HG02840 (cell line): ENCODE data around the gene CELSR1.

Experiments used
- ATAC-seq: cut with Tn5 transposase; IDR thresholded peaks from one replicate; pipeline ENCODE4 v1.9.1; 2021; ENCODE audit warnings: mild to moderate bottlenecking, moderate library complexity, moderate number of reproducible peaks; ENCODE audit not compliant: unreplicated experiment, low FRiP score

The CELSR1 gene

DNA sequence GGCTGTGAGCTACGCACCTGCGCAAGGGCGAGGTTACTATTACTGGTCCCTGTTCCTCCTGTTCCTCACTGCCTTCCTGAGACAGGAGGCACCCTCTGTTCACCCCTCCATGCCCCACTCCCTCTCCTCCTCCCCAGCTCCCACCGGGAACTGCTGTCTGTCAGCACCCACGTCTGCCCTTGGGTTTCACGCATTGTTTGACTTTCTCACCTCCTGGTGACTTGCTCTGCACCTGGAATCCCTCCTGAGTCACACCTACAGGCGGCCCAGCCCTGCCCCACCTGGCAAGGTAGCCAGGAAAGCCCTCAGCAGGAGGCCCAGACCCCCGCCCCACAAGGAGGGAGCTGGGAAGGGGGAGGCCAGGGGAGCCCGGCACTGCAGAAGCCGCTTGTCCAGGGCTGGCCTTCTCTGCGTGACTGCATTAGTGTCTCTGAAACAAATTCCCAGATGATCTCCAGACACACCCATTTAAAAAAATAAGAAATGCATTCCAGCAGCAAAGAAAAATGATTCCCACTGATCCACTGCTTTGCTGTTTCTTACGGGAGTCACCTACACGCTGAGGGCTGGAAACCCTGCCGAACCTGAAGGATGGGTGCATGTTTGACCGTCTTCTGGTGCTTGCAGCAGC, 86.4 kb downstream of the CELSR1 start:
- ATAC-seq = no peak

- no peak for ATAC-seq
These were observed 87.3 kb downstream of the CELSR1 start for GRCh38 chr22:46449974-46450745.

DNA sequence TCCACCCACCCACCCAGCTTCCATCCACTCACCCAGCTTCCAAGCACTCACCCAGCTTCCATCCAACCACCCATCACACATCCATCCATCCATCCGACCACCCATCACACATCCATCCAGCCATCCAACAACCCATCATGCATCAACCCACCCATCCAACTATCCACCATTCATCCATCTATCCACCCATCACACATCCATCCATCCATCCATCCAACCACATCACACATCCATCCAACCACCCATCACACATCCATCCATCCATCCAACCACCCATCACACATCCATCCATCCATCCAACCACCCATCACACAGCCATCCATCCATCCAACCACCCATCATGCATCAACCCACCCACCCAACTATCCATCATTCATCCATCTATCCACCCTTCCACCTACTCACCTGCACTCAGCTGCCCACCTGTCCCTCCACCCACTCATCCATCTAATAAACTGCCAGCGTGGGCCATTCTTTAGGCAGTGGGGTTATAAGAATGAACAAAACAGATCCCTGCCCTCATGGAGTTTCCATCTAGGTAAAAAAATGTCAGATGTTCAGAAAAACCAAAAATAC, 88.2 kb downstream of the CELSR1 start:
- no peak for ATAC-seq

DNA sequence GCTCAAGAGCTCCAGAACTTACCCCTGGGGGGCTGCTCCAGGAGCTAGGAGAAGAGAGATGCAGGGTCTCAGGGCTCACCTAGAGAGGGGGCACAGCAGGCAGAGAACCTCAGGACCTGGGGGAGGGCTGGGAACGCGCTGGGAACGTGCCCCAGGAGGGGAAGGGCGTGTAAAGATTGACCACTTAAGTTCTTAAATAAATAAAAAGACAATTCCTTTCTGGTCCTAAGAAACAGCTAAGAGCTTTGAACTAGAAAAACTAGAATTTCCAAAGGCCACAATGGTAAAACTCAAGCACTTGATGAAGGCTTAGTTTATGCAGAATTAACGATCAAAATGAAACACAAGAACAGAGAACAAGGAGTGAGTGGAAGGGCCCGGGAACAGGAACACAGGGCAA, 89.1 kb downstream of the CELSR1 start:
- ATAC-seq = no peak

DNA sequence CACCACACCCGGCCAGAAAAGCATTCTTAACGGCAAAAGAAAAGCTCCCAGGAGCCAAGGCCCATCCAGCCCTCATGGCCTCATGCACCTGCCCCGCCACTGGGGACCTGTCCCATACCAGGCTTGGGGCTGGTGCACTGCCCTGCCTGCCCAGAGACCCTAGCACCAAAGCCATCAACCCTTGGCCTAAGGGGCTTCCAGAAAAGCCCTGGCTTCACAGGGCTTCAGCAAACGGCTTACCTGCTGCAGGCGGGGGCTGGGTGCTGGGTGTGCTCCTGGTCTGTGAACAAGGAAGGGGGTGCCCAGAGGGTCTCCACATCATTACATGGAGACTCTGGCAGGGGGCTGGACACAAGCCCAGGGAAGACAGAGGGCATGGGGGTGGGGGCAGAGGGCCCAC, 89.5 kb downstream of the CELSR1 start:
- no peak for ATAC-seq

DNA sequence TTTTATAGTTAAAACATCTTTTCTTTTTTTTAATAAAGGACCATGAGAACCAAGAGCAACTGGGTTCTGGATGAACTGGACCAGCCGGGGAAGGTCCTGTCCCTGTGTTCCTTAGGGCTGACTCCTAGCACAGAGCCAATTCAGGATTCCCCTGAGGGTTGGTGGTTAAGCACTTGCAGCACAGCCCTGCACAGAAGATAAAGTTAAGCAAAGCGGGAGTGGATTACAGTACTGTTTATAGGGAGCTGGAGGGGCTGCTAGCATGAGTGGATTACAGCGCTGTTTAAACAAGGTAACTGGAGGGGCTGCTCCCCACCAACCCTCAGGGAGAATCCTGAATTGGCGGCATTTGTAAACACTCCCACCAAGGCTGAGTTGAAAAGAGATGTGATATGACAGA, 90.6 kb downstream of the CELSR1 start:
- no peak for ATAC-seq

DNA sequence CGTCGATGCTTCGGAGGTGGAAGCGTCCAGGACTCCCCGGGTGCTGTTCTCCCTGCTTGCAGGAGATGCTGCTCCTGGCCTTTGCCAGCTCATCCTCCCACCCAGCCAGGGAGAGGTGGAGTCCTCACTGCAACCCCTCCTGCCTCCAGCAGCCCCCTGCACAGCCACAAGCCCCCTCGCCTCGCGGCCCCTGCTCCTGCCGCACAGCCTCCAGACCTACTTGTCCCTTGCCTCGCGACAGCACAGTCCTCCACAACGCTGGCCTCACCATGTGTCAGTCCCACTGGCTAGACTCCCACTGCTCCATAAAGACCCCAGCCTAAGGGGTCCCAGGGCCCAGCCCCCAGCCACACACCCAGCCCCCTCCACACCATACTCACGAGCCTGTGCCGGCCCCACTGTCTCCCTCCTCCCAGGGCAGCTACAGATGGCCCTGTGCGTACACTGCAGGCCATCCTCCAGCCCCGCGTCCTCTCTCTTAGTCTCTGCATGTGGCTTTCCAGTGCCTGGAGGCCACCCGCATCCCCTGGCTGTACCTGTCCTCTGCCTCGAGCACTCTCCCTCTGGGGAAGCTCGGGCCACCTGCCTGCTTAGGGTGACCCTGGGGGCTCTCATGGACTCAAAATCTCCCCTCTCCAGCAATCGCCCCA, 91.5 kb downstream of the CELSR1 start:
- no peak for ATAC-seq

DNA sequence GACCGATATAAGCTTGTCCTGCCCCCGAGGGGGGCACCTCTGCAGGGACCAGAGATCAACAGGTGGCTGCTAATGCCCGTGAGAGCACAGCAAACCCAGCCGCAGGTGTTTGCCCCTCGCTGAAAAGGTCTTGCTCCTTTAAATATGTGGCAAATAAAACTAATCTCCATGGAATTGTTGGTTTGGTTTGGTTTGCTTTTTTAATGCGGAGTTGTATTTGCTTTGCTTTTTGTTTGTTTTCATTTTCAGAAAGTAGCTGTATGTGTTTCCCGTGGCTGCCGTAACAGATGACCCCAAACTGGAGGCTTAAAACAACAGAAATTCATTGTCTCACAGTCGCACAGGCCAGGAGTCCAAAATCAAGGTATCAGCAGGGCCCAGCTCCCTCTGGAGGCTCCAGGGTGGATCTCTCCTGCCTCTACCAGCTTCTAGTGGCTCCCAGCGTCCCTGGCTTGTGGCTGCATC, 93.0 kb downstream of the CELSR1 start:
- no peak for ATAC-seq

GRCh38 chr22:46443850-46444389, 93.5 kb downstream of the CELSR1 start:
- ATAC-seq = no peak

DNA sequence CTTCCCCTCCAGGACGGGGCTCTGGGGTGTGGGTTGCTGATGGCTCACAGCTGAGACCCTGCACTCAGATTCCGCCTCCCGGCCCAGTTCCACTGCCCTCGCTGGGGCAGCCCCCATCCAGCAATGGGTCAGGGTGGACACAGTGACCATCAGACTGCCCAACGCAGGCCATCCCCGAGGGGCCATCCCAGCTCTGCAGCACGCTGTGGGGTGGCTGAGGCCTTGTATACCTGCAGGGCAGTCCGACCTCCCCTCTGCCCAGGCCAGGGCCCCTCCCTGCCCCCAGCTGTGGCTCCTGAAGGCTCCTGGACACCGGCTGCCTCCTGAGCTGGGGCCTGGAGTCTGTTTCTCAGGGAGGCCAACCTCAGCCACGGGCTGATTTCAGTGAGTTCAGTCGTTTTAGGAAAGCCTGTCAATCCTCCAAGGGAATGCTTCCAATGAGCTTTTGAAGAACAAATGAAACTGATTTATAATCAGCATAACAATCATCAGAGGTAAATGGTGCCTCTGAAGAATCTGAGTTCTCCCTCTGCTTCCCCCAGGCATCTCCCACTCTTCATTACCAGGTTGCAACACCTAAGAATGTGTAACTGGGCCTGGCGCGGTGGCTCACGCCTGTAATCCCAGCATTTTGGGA, 95.1 kb downstream of the CELSR1 start:
- no peak for ATAC-seq

DNA sequence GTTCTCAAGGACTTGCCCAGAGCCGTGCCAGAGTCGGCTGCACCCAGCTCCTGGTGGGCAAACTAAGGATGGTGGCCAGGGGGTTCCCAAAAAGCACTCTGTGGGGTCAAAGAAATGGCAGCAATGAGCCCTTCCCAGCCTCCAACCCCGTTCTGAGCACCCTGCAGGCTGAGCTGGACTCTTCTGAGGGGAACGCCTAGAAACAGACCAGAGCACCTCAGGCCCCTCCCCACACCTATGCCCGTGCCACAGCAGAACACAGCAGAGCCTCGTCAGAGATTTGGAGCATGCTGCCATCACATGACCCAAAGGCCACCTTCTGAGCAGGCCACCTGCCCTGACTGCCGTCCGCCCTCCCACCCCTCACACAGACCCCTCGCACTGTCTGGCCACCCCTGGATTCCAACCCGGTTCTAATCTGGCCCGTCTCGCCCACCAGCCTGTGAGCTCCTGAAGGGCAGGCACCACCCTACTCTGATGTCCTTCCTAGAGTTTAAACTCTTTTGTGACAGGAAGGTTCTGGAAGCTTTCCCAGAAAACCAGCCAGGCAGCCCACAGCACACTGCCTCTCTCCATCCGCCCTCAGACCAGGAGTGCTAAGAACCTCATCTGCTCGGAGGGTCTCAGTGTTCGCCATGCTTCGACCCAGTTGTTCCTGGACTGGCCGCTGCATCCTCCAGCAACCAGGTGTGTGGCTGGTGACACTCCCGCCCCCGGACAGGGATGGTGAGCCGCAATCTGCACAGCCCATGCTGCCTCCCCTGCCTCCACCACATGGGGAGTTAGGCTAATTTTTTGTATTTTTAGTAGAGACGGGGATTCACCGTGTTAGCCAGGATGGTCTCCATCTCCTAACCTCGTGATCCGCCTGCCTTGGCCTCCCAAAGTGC, 97.6 kb downstream of the CELSR1 start:
- ATAC-seq = no peak

- no peak for ATAC-seq
These were observed 98.3 kb downstream of the CELSR1 start for GRCh38 chr22:46439111-46439510.

- ATAC-seq = no peak
These were observed 99.6 kb downstream of the CELSR1 start for GRCh38 chr22:46437671-46438440.

DNA sequence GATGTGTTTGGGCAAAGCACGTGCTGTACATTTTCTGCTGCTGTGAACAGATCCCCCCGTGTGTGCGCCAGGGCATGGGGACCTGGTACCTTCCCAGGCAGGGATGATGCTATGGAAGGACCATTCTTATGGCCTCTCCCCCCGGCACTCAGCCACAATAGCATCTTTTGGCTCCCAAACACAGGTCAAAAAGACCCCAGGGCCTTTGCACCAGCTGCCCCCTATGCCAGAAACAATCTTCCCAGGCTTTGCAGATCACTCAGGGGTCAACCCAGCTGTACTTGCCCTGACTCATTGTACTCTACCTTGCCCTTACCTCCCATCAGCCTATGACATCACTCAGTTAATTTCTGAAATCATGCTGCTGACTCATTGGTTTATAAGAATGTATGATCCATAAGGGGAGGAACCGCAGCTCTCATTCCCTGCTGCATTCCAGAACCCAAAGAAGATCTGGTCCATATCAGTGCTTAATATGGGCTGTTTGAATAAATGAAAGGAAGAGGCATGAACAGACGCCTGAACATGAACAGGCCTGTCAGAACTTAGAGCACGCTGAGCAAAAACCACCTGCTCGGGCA, 100.7 kb downstream of the CELSR1 start:
- ATAC-seq = no peak

- no peak for ATAC-seq
These were observed 104.1 kb downstream of the CELSR1 start for GRCh38 chr22:46433318-46433717.

DNA sequence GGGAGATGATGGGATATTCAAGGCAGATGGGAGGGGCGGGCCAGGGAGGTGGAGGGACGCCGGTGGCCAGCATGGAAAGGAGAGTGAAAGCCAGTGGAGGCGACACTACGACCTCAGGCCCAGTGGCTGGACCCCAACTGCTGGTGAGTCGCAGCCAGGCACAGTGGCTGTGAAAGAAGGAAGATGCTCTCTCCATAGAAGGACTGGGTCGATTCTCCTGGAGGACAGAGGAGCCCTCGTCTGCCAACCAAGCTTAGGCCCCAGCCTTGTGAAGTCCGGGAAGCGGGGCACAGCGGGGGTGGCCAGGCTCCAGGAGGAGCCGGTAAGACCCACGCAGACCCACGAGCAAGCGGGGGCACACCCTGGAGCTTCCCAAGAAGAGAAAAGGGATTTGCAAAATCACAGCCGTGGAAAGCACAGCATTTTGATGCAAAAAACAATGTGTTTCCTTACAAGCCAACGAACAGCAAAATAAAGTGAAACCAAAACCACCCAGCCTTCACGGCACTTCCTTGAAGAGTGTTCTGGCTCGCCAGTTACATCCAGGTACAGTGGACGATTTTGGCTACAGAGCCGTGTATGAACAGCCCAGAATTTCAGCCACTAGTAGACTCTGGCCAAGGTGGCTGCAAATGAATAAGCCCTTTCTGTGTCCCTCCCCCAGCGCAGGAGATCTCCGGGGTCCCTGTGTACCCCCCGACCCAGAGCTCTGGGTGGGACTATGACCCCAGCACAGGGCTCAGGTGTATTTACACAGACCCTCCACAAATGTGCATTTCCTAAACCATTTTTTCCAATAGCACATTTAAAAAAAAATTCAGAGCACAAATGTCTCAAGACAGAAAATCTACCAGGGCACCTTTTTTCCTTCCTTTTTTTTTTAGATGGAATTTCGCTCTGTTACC, 105.0 kb downstream of the CELSR1 start:
- ATAC-seq = no peak
